Gastroesophageal sphincter (tissue), 3 donors: ENCODE data around the gene SNRNP48.

Experiments used
- EP300 ChIP-seq: sonication (generic); formaldehyde crosslinking; IDR thresholded peaks from one replicate; pipeline ENCODE4 v1.6.1; 2017; ENCODE audit warnings: antibody characterized with exemption, mild to moderate bottlenecking
- POLR2A ChIP-seq, 2 donors: fragments of 450-650 bp; IDR thresholded peaks; one replicate each; pipeline ENCODE4 v1.6.1; 2017; ENCODE audit warnings: antibody characterized with exemption in 2 of 2, mild to moderate bottlenecking in 2 of 2, moderate library complexity in 1 of 2
- TF ChIP-seq, protein P1 (sequence below), 4 experiments: fragments of 200-600 bp in 2 of 4; fragments of 450-650 bp in 2 of 4; sonication (generic) in 1 of 4; IDR thresholded peaks; one replicate each; pipeline ENCODE4 v1.5.1; 2017 to 2019; ENCODE audit warnings: antibody characterized with exemption in 4 of 4, mild to moderate bottlenecking in 2 of 4, moderate library complexity in 2 of 4

DNA sequence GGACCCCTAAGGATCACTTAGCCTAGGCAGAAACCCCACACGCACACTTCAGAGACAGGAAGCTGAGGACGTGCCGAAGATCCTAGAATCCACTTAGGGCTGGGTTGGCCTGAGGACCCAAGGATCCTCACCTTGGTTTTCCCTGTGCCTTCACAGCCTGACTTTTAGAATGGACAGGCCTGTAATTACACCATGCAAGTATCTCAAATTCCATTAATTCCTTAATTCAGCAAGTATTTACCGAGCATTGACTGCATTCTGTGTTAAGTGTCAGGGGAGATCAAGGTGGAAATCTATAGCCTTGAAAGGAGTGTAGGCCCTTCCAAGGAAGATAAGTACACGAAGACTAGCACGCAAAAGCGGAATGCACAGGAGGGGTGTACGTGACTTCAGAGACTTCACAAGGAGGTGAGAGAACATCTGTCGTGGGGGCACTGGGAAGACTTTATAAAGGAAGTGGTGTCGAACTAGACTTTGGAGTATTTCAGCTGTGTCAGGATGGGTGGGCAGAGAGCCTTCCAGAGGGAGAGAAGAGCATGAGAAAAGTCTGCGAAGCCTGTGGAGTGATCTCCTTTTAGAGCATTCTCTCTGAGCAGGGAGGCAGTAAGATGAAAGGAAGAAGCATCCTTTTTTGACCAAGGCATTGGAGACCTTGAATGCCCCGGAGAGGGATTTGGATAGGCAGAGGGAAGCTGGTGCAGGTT, 44.5 kb upstream of the SNRNP48 start:
- TF ChIP-seq EP300 (no peak), POLR2A (IDR thresholded peaks at IDR 0.05) (no peak)
- TF ChIP-seq, protein P1, sequence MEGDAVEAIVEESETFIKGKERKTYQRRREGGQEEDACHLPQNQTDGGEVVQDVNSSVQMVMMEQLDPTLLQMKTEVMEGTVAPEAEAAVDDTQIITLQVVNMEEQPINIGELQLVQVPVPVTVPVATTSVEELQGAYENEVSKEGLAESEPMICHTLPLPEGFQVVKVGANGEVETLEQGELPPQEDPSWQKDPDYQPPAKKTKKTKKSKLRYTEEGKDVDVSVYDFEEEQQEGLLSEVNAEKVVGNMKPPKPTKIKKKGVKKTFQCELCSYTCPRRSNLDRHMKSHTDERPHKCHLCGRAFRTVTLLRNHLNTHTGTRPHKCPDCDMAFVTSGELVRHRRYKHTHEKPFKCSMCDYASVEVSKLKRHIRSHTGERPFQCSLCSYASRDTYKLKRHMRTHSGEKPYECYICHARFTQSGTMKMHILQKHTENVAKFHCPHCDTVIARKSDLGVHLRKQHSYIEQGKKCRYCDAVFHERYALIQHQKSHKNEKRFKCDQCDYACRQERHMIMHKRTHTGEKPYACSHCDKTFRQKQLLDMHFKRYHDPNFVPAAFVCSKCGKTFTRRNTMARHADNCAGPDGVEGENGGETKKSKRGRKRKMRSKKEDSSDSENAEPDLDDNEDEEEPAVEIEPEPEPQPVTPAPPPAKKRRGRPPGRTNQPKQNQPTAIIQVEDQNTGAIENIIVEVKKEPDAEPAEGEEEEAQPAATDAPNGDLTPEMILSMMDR (IDR thresholded peaks at IDR 0.05): no peak
